GM23338 (cell line): ENCODE measurements around the gene PTPRE. TPM values are rescaled to one million over a fixed set of nuclear protein-coding genes. Genes with fewer than 3 reads are reported as not detected.

ENCODE experiments used
- ATAC-seq: fragments of 200-7000 bp; cut with Tn5 transposase; 3 replicates; pipeline ENCODE4 v1.9.1; 2020
- DNase-seq: peaks from one replicate; pipeline ENCODE4 v3.0.0-alpha.2; 2015; ENCODE audit warnings: low spot score
- H2AFZ ChIP-seq: fragments of 200-600 bp; sonication (generic); 2 replicates; pipeline ENCODE4 v1.8.0; 2016; ENCODE audit warnings: antibody characterized with exemption, mild to moderate bottlenecking, moderate library complexity
- H3F3A ChIP-seq: fragments of 200-600 bp; sonication (generic); replicated peaks from 2 replicates; pipeline ENCODE4 v1.8.0; 2017; ENCODE audit warnings: antibody characterized with exemption, mixed run types, low read depth
- H3K27ac ChIP-seq: fragments of 200-600 bp; sonication (generic); 2 replicates; pipeline ENCODE4 v1.6.1; 2016; ENCODE audit warnings: low read depth
- H3K27me3 ChIP-seq: fragments of 200-600 bp; sonication (generic); 2 replicates; pipeline ENCODE4 v1.8.0; 2016; ENCODE audit warnings: mild to moderate bottlenecking, mixed run types, moderate library complexity; ENCODE audit not compliant: insufficient read depth
- H3K36me3 ChIP-seq: fragments of 200-600 bp; sonication (generic); 2 replicates; pipeline ENCODE4 v1.8.0; 2016; ENCODE audit warnings: mild to moderate bottlenecking; ENCODE audit not compliant: insufficient read depth
- H3K4me1 ChIP-seq: fragments of 200-600 bp; sonication (generic); 2 replicates; pipeline ENCODE4 v1.8.0; 2016; ENCODE audit warnings: mild to moderate bottlenecking, moderate library complexity; ENCODE audit not compliant: insufficient read depth
- H3K4me2 ChIP-seq: fragments of 200-600 bp; sonication (generic); 2 replicates; pipeline ENCODE4 v1.7.1; 2017; ENCODE audit warnings: mixed run types
- H3K4me3 ChIP-seq: fragments of 200-600 bp; sonication (generic); 2 replicates; pipeline ENCODE4 v1.6.1; 2016; ENCODE audit warnings: mixed run types
- H3K79me2 ChIP-seq: fragments of 200-600 bp; sonication (generic); replicated peaks from 2 replicates; pipeline ENCODE4 v1.8.0; 2017; ENCODE audit warnings: mild to moderate bottlenecking; ENCODE audit not compliant: insufficient read depth
- H3K9me2 ChIP-seq: fragments of 200-600 bp; sonication (generic); 2 replicates; pipeline ENCODE4 v1.8.0; 2017; ENCODE audit not compliant: insufficient read depth
- H4K20me1 ChIP-seq: fragments of 200-600 bp; sonication (generic); replicated peaks from 2 replicates; pipeline ENCODE4 v1.8.0; 2017; ENCODE audit warnings: mild to moderate bottlenecking; ENCODE audit not compliant: insufficient read depth
- H3K27ac Mint-ChIP-seq: 2 replicates; pipeline ENCODE4 v1.8.0; 2020; ENCODE audit warnings: inconsistent platforms, mild to moderate bottlenecking, moderate library complexity, mixed read lengths
- H3K27me3 Mint-ChIP-seq: 3 replicates; pipeline ENCODE4 v1.8.0; 2022; ENCODE audit warnings: low read depth, mild to moderate bottlenecking, moderate library complexity, mixed read lengths, inconsistent platforms; ENCODE audit not compliant: insufficient read depth, poor library complexity
- H3K36me3 Mint-ChIP-seq: 3 replicates; pipeline ENCODE4 v1.8.0; 2021; ENCODE audit warnings: low read depth, mild to moderate bottlenecking, inconsistent platforms, moderate library complexity, mixed read lengths
- H3K4me1 Mint-ChIP-seq: 3 replicates; pipeline ENCODE4 v1.8.0; 2020; ENCODE audit warnings: mild to moderate bottlenecking, inconsistent platforms, mixed read lengths
- H3K4me3 Mint-ChIP-seq: 3 replicates; pipeline ENCODE4 v1.8.0; 2021; ENCODE audit warnings: moderate library complexity, mild to moderate bottlenecking, inconsistent platforms, mixed read lengths
- H3K9me3 Mint-ChIP-seq: 3 replicates; pipeline ENCODE4 v1.8.0; 2020; ENCODE audit warnings: moderate library complexity, mild to moderate bottlenecking, inconsistent platforms, mixed read lengths
- CREB1 ChIP-seq: fragments of 250-450 bp; sonication (Bioruptor Pico); IDR thresholded peaks from 2 replicates; pipeline ENCODE4 v1.5.0; 2020; ENCODE audit warnings: low read depth, mild to moderate bottlenecking, moderate library complexity
- ETS1 ChIP-seq: IDR thresholded peaks from 2 replicates; pipeline ENCODE4 v1.6.1; 2016; ENCODE audit warnings: antibody characterized with exemption
- EZH2 ChIP-seq: fragments of 200-600 bp; sonication (generic); IDR thresholded peaks from one replicate; pipeline ENCODE4 v1.8.0; 2017; ENCODE audit warnings: antibody characterized with exemption, mild to moderate bottlenecking, low read depth; ENCODE audit not compliant: unreplicated experiment
- EZH2phosphoT487 ChIP-seq: fragments of 200-600 bp; sonication (generic); IDR thresholded peaks from one replicate; pipeline ENCODE4 v1.8.1; 2018; ENCODE audit warnings: antibody characterized with exemption; ENCODE audit not compliant: unreplicated experiment
- NANOG ChIP-seq: IDR thresholded peaks from 2 replicates; pipeline ENCODE4 v1.6.1; 2016; ENCODE audit warnings: antibody characterized with exemption, borderline replicate concordance
- POLR2AphosphoS5 ChIP-seq: IDR thresholded peaks from 2 replicates; pipeline ENCODE4 v1.6.1; 2016; ENCODE audit warnings: antibody characterized with exemption, low read depth
- REST ChIP-seq: IDR thresholded peaks from one replicate; pipeline ENCODE4 v1.6.1; 2018; ENCODE audit warnings: antibody characterized with exemption; ENCODE audit not compliant: unreplicated experiment
- STAT1 ChIP-seq: IDR thresholded peaks from one replicate; pipeline ENCODE4 v1.6.1; 2016; ENCODE audit warnings: antibody characterized with exemption; ENCODE audit not compliant: unreplicated experiment
- ZNF114 ChIP-seq: fragments of 250-450 bp; sonication (Bioruptor Pico); IDR thresholded peaks from 2 replicates; pipeline ENCODE4 v1.5.0; 2020; ENCODE audit warnings: mild to moderate bottlenecking, moderate library complexity
- ZNF331 ChIP-seq: fragments of 250-450 bp; sonication (Bioruptor Pico); IDR thresholded peaks from 2 replicates; pipeline ENCODE4 v1.5.0; 2020; ENCODE audit warnings: low read depth, mild to moderate bottlenecking, moderate library complexity
- polyA plus RNA-seq: library from polyadenylated mRNA; unstranded; fragments of >200 nt; fragmentation: Nextera tagmentation; extraction: Ambion mirVana; gene quantifications from 2 replicates; pipeline ENCODE4 v1.2.1, GENCODE V29; 2016
- total RNA-seq: library from RNA; depleted of rRNA; stranded (reverse); fragments of >200 nt; shearing (Covaris generic); gene quantifications from 2 replicates; pipeline ENCODE4 v1.2.3, GENCODE V29; 2014
- TF ChIP-seq, protein P1 (sequence below), 2 experiments: fragments of 200-600 bp in 1 of 2; sonication (generic) in 1 of 2; conservative IDR thresholded peaks; 2 replicates each; pipeline versions ENCODE4 v1.5.1 to v1.6.1; 2016 to 2017; ENCODE audit warnings: antibody characterized with exemption in 2 of 2, low read depth in 2 of 2, mild to moderate bottlenecking in 2 of 2, moderate library complexity in 1 of 2

PTPRE gene
- total and polyA plus RNA-seq, 2 experiments from 2014 or later: 0.34 to 0.42 TPM

DNA sequence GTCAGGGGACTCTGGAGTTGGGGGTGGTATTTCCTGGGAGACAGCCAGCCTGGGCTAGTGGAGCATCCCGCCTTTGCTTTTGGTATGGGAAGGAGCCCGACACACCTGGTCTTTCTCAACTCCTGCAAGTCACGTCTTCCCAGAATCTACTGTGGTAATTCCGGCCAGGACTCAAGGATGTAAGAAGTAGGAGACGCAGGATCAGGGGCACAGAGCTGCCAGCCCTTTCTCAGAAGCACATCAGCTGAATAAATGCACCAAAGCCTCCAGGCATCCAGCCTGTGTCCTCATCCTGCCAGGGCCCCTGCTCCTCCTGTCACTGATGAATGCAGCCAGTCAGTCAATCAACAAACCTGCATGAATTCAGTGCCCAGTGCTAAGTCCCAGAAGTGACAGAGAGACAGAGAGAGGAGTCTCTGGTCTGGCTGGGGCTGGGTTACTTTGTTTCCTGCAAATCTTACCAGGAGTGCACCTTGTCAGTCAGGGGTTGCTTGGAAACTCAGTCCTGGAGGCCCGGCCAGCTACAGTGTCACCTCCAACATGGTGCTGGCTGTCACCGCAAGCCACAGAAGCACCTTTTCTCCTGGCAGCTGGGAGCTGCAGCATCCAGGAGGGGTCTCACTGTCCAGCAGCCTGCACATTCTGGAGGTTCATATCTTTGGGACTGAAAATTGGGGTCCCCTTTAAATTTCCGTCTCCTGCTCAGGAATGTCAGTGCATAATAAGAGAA is 101.8 kb downstream of the PTPRE start:
- H3K27ac Mint-ChIP-seq: no peak overlapping the region

More for the DNA sequence above, 101.8 kb downstream of the PTPRE start:
- no peaks in the 10 kb centered on the region for H4K20me1 ChIP-seq
- H3K36me3 Mint-ChIP-seq: no peaks in the 10 kb centered on the region
- no peaks in the 10 kb centered on the region for H3K9me3 Mint-ChIP-seq
- TF ChIP-seq POLR2AphosphoS5: no peak
- no peak for TF ChIP-seq REST
- TF ChIP-seq CREB1 (CRISPR knock-in tag): no peak
- no peak for TF ChIP-seq NANOG
- TF ChIP-seq ZNF114 (CRISPR knock-in tag): no peak
- no peak for TF ChIP-seq EZH2
- TF ChIP-seq, protein P1, sequence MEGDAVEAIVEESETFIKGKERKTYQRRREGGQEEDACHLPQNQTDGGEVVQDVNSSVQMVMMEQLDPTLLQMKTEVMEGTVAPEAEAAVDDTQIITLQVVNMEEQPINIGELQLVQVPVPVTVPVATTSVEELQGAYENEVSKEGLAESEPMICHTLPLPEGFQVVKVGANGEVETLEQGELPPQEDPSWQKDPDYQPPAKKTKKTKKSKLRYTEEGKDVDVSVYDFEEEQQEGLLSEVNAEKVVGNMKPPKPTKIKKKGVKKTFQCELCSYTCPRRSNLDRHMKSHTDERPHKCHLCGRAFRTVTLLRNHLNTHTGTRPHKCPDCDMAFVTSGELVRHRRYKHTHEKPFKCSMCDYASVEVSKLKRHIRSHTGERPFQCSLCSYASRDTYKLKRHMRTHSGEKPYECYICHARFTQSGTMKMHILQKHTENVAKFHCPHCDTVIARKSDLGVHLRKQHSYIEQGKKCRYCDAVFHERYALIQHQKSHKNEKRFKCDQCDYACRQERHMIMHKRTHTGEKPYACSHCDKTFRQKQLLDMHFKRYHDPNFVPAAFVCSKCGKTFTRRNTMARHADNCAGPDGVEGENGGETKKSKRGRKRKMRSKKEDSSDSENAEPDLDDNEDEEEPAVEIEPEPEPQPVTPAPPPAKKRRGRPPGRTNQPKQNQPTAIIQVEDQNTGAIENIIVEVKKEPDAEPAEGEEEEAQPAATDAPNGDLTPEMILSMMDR (conservative IDR thresholded peaks at IDR 0.05; ENCODE audit: low read depth in 2 of 2): no peak
- TF ChIP-seq STAT1: no peak
- TF ChIP-seq ZNF331: no peak
- TF ChIP-seq EZH2phosphoT487: no peak
- no peak for TF ChIP-seq ETS1
- no peaks in the 10 kb centered on the region for H3K79me2 ChIP-seq
- H2AFZ ChIP-seq: no peak overlapping the region
- no peaks in the 10 kb centered on the region for H3K27me3 ChIP-seq
- ATAC-seq (no peak), DNase-seq (no peak)
- H3F3A ChIP-seq: no peaks in the 10 kb centered on the region
- H3K4me3 Mint-ChIP-seq: no peak overlapping the region
- H3K4me1 Mint-ChIP-seq: peaks cover 2% of the 10 kb centered on the region; the same call in 2 of the 3 replicates
- no peak overlapping the region for H3K4me3 ChIP-seq
- H3K27ac ChIP-seq: no peak overlapping the region
- no peaks in the 10 kb centered on the region for H3K36me3 ChIP-seq
- no peaks in the 10 kb centered on the region for H3K9me2 ChIP-seq
- no peak overlapping the region for H3K4me2 ChIP-seq
- H3K4me1 ChIP-seq: no peaks in the 10 kb centered on the region
- peaks cover 5% of the 10 kb centered on the region for H3K27me3 Mint-ChIP-seq
